ENCODE data around the gene PRRG2.

Gene PRRG2

DNA sequence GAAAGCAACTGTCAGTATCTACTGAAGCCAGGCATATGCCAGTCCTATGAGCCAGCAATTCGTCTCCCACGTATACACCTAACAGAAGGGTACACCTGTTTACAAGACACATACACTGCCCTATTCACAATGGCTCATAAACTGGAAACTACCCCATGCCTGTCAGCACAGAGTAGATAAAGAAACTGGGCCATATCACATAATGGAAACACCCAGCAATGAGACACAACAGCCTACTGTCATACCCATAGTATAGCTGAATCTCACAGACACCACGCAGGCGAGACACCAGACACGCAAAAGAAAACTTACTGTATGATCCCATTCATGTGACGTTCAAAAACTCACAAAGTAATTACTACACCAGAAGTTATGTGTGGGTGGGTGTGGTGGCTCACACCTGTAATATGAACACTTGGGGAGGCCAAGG, 16.5 kb upstream of the PRRG2 start:
- DNase-seq (ENCODE audit: low read depth, low spot score): no peak
- TF ChIP-seq, protein P1, sequence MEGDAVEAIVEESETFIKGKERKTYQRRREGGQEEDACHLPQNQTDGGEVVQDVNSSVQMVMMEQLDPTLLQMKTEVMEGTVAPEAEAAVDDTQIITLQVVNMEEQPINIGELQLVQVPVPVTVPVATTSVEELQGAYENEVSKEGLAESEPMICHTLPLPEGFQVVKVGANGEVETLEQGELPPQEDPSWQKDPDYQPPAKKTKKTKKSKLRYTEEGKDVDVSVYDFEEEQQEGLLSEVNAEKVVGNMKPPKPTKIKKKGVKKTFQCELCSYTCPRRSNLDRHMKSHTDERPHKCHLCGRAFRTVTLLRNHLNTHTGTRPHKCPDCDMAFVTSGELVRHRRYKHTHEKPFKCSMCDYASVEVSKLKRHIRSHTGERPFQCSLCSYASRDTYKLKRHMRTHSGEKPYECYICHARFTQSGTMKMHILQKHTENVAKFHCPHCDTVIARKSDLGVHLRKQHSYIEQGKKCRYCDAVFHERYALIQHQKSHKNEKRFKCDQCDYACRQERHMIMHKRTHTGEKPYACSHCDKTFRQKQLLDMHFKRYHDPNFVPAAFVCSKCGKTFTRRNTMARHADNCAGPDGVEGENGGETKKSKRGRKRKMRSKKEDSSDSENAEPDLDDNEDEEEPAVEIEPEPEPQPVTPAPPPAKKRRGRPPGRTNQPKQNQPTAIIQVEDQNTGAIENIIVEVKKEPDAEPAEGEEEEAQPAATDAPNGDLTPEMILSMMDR (IDR thresholded peaks at IDR 0.05; ENCODE audit: low read depth, low read length): no peak
- in situ Hi-C loops (cut with HindIII; ENCODE audit: low sequenced_read_pairs): no loop called here
- no peak overlapping the region for H3K4me3 ChIP-seq (ENCODE audit: low read depth, low read length)

DNA sequence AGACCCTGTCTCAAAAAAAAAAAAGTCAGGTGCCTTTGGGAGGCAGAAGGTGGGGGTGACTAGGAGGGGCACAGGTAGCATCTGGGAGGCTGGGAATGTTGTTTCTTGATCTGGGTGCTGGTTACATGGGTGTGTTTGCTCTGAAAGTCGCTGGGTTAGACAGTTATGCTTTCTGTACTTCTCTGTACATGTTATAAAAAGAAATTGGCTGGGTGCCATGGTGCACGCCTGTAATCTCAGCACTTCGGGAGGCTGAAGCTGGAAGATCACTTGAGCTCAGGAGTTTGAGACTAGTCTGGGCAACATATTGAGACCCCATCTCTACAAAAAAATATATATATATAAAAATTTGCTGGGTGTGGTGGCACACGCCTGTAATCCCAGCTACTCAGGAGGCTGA, 15.9 kb upstream of the PRRG2 start:
- in situ Hi-C loops (cut with HindIII; ENCODE audit: low sequenced_read_pairs): no loop called here
- TF ChIP-seq, protein P1 (IDR thresholded peaks at IDR 0.05; ENCODE audit: low read depth, low read length): no peak
- no peak for DNase-seq (ENCODE audit: low read depth, low spot score)
- H3K4me3 ChIP-seq (ENCODE audit: low read depth, low read length): no peak overlapping the region

DNA sequence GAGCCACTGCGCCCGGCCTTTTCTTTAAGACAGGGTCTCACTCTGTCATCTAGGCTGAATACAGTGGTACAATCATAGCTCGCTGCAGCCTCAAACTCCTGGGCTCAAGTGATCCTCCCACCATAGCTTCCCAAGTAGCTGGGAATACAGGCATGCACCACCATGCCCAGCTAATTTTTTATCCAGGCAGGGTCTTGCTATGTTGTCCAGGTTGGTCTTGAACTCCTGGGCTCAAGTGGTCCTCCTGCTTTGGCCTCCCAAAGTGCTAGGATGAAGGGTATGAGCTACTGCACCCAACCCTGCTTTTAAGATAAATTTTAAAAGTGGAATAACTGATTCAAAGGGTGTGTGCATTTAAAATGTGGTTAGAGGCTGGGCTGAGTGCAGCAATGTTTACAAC, 14.8 kb upstream of the PRRG2 start:
- in situ Hi-C loops (cut with HindIII; ENCODE audit: low sequenced_read_pairs): no loop called here
- DNase-seq (ENCODE audit: low read depth, low spot score): no peak
- H3K4me3 ChIP-seq (ENCODE audit: low read depth, low read length): no peak overlapping the region
- TF ChIP-seq, protein P1 (IDR thresholded peaks at IDR 0.05; ENCODE audit: low read depth, low read length): no peak

DNA sequence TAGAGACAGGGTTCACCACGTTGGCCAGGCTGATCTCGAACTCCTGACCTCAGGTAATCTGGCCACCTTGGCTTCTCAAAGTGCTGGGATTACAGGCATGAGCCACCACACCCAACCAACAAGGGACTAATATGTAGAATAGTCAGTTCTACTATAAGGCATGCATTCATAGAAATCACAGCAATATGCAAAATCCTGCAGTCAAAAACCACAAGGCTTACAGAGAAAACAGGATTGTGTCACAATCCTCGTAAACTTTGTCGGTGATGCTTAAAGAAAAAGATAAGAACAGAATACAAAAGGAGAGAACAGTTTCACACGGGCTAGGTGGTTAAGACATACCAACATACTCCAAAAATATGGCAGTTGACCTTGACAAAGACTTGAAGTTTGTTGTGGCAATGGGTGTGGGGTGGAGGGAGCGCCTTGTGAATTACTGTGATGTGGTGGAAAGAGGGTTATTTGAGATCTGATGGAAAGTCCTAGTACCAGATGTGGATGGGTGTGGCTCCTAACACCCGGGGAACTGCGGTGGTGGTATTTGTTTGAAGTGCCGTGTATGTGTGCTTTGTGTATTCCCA, 13.2 kb upstream of the PRRG2 start:
- H3K4me3 ChIP-seq (ENCODE audit: low read depth, low read length): no peak overlapping the region
- TF ChIP-seq, protein P1 (IDR thresholded peaks at IDR 0.05; ENCODE audit: low read depth, low read length): no peak
- DNase-seq (ENCODE audit: low read depth, low spot score): peak; percentile 15
- in situ Hi-C loops (cut with HindIII; ENCODE audit: low sequenced_read_pairs): no loop called here

DNA sequence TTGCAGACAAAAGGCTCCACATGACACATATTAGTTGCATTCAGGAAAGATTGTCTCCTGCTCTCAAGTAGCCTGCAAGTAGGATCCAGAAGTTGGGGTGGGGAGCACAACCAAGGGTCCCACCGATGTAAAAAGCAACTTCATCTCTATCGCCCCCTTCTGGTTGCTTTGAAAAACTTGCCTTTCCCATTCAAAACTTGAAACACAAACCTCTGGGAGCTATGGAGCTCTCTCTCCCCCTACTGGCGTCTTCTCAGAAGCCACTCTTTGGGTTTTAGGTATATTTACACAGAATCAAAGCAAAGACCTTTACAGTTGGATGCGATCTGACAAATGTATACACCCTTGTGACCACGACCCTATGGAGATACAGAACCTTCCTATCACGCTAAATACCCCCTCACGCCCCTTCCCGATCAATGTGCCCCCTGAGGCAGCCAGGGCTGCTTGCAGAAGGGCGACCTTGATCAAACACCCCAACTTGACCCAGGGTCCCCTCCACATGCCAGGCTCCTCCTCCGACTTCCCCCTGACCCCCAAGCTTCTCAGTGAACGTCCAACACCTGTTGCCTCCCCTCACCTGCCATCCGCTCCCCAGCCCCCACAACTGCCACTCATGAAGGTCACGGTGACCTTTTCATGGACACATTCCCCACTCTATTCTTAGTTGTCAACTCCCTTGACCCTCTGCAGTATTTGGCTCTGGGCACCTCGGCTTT, 10.8 kb upstream of the PRRG2 start:
- in situ Hi-C loops (cut with HindIII; ENCODE audit: low sequenced_read_pairs): no loop called here
- TF ChIP-seq, protein P1 (IDR thresholded peaks at IDR 0.05; ENCODE audit: low read depth, low read length): peak; percentile 99
- no peak overlapping the region for H3K4me3 ChIP-seq (ENCODE audit: low read depth, low read length)
- DNase-seq (ENCODE audit: low read depth, low spot score): peak; percentile 82

DNA sequence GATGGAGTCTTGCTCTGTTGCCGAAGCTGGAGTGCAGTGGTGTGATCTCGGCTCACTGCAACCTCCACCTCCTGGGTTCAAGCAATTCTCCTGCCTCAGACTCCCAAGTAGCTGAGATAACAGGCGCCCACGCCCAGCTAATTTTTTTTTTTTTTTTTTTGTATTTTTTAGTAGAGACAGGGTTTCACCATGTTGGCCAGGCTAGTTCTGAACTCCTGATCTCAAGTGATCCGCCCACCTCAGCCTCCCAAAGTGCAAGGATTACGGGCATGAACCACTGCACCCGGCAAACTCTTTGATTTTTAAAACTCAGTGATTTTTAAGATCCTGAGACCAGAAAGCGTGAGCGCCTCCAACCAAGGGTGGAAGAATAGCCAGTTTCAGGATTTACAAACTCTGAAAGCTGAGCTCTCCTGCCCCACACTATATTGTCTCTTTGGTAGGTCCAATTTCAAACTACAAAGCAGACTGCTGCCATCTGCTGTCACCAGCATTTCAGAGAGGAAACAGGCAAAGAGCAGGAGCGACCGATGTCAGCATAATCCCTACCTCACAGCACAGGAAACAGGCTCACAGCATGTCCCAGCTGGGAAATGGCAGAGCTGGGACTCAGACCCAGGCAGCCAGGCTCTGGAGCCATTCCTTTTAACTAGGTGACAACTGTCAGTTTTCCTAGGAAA, 10.0 kb upstream of the PRRG2 start:
- in situ Hi-C loops (cut with HindIII; ENCODE audit: low sequenced_read_pairs): no loop called here
- no peak for DNase-seq (ENCODE audit: low read depth, low spot score)
- TF ChIP-seq, protein P1 (IDR thresholded peaks at IDR 0.05; ENCODE audit: low read depth, low read length): peak; percentile 9
- H3K4me3 ChIP-seq (ENCODE audit: low read depth, low read length): no peak overlapping the region
